Measurements from ENCODE around the gene NLGN1.

Gene NLGN1

DNA sequence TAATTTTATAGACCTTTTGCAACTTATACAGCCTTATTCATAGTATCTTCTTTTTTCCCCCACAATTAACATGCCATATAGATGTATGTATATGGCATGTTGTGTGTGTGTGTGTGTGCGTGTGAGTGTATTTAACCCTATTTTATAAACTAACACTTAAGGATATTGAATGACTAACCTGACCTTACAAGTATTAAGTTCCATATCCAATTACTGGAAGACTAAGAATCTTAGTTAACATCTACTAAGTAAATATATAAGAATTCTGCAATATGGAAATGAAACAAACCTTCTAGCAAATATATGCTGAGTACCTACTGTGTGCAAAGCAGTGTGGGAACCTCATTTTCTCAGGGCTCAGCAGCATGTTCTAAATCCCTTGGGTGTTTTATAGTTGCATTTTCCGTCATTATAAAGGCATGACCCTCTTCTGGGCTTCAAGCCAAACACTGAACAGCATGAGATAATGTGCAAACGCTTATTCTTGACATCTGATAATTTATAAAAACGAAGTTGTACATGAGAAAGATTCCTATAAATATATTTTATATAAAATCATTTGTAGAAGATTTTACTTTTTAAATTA, 105.5 kb downstream of the NLGN1 start:
- no peaks in the 10 kb centered on the region for H3K36me3 ChIP-seq (ENCODE audit: insufficient read depth, low read length)
- H3K4me1 ChIP-seq (ENCODE audit: insufficient read depth, low read length, severe bottlenecking): no peaks in the 10 kb centered on the region
- H3F3A ChIP-seq (ENCODE audit: insufficient read depth, low read length): no peaks in the 10 kb centered on the region

GRCh38 chr3:173510565-173510964, 113.0 kb downstream of the NLGN1 start:
- no peak overlapping the region for H3K4me2 ChIP-seq (ENCODE audit: low read length)
- no peaks in the 10 kb centered on the region for H3K4me1 ChIP-seq (ENCODE audit: insufficient read depth, low read length, severe bottlenecking)
- H3K27me3 ChIP-seq (ENCODE audit: insufficient read depth, low read length): no peaks in the 10 kb centered on the region
- H2AFZ ChIP-seq (ENCODE audit: low read length): no peak overlapping the region
- no peaks in the 10 kb centered on the region for H4K20me1 ChIP-seq (ENCODE audit: insufficient read depth, low read length)
- no peaks in the 10 kb centered on the region for H3K9me3 ChIP-seq (ENCODE audit: low read length)
- H3K4me3 ChIP-seq (ENCODE audit: low read depth, low read length, poor library complexity, severe bottlenecking): no peak overlapping the region
- H3K27ac ChIP-seq (ENCODE audit: low read depth, low read length, poor library complexity, severe bottlenecking): no peak overlapping the region
- TF ChIP-seq EZH2 (IDR thresholded peaks at IDR 0.05; ENCODE audit: borderline replicate concordance, low read length): no peak
- TF ChIP-seq CTCF (IDR thresholded peaks at IDR 0.05; ENCODE audit: low read length): no peak
- H3K9me2 ChIP-seq (ENCODE audit: low read depth, low read length): no peaks in the 10 kb centered on the region
- H3F3A ChIP-seq (ENCODE audit: insufficient read depth, low read length): no peaks in the 10 kb centered on the region
- no peak overlapping the region for H3K9ac ChIP-seq (ENCODE audit: low read length)
- H3K79me2 ChIP-seq (ENCODE audit: insufficient read depth, low read length): no peaks in the 10 kb centered on the region
- no peaks in the 10 kb centered on the region for H3K36me3 ChIP-seq (ENCODE audit: insufficient read depth, low read length)

More for the DNA sequence above, 105.5 kb downstream of the NLGN1 start:
- Histone ChIP-seq H3K9me3 (ENCODE audit: low read length) (no peaks in the 10 kb centered on the region), H3K27ac (ENCODE audit: low read depth, low read length, poor library complexity, severe bottlenecking) (no peak overlapping the region), H3K9ac (ENCODE audit: low read length) (no peak overlapping the region), H3K9me2 (ENCODE audit: low read depth, low read length) (no peaks in the 10 kb centered on the region), H3K4me3 (ENCODE audit: low read depth, low read length, poor library complexity, severe bottlenecking) (no peak overlapping the region), H2AFZ (ENCODE audit: low read length) (no peak overlapping the region), H4K20me1 (ENCODE audit: insufficient read depth, low read length) (no peaks in the 10 kb centered on the region), H3K4me2 (ENCODE audit: low read length) (no peak overlapping the region), H3K79me2 (ENCODE audit: insufficient read depth, low read length) (no peaks in the 10 kb centered on the region), H3K27me3 (ENCODE audit: insufficient read depth, low read length) (no peaks in the 10 kb centered on the region)
- no peak for TF ChIP-seq CTCF (IDR thresholded peaks at IDR 0.05; ENCODE audit: low read length)
- TF ChIP-seq EZH2 (IDR thresholded peaks at IDR 0.05; ENCODE audit: borderline replicate concordance, low read length): no peak

DNA sequence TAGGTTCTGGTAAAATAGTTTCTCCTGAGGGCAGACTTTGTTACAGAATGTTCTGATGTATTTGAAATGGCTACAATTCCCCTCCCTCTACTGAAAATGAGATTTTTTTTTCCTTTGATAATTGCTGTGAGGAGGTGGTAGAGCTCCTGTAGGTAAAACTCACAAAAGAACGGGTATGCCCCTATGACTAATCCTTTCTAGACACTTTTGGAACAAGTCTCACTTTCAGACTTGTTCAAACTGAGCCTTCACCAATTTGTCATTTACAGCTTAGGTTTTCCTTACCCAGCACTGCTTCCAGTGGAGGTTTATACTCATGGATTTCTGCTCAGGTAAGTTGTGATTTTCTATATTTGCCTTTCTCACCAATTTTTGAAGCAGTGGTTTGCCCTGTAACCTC, 115.6 kb downstream of the NLGN1 start:
- H2AFZ ChIP-seq (ENCODE audit: low read length): no peak overlapping the region
- no peaks in the 10 kb centered on the region for H3K4me1 ChIP-seq (ENCODE audit: insufficient read depth, low read length, severe bottlenecking)
- H3K4me3 ChIP-seq (ENCODE audit: low read depth, low read length, poor library complexity, severe bottlenecking): no peak overlapping the region
- no peak overlapping the region for H3K9ac ChIP-seq (ENCODE audit: low read length)
- no peaks in the 10 kb centered on the region for H3F3A ChIP-seq (ENCODE audit: insufficient read depth, low read length)
- H3K27ac ChIP-seq (ENCODE audit: low read depth, low read length, poor library complexity, severe bottlenecking): no peak overlapping the region
- no peaks in the 10 kb centered on the region for H4K20me1 ChIP-seq (ENCODE audit: insufficient read depth, low read length)
- no peak for TF ChIP-seq EZH2 (IDR thresholded peaks at IDR 0.05; ENCODE audit: borderline replicate concordance, low read length)
- TF ChIP-seq CTCF (IDR thresholded peaks at IDR 0.05; ENCODE audit: low read length): no peak
- H3K27me3 ChIP-seq (ENCODE audit: insufficient read depth, low read length): no peaks in the 10 kb centered on the region
- H3K9me2 ChIP-seq (ENCODE audit: low read depth, low read length): no peaks in the 10 kb centered on the region
- no peaks in the 10 kb centered on the region for H3K9me3 ChIP-seq (ENCODE audit: low read length)
- no peaks in the 10 kb centered on the region for H3K36me3 ChIP-seq (ENCODE audit: insufficient read depth, low read length)
- H3K4me2 ChIP-seq (ENCODE audit: low read length): no peak overlapping the region
- no peaks in the 10 kb centered on the region for H3K79me2 ChIP-seq (ENCODE audit: insufficient read depth, low read length)

Measured in OCI-LY1 (cell line).